HEK293T (cell line): ENCODE data around the gene SSX2IP.

Experiments used
- ELF4 ChIP-seq: fragments of 450-650 bp; IDR thresholded peaks from 2 replicates; pipeline ENCODE4 v1.6.1; 2017; ENCODE audit warnings: antibody characterized with exemption
- NFRKB ChIP-seq: fragments of 450-650 bp; IDR thresholded peaks from 2 replicates; pipeline ENCODE4 v1.6.1; 2016; ENCODE audit warnings: mild to moderate bottlenecking, moderate library complexity

GRCh38 chr1:84613026-84613425, 77.2 kb downstream of the SSX2IP start:
- TF ChIP-seq ELF4 = no peak
- TF ChIP-seq NFRKB = no peak
